Stimulated activated CD8-positive, alpha-beta memory T cell treated with anti-CD3 and anti-CD28 coated beads, Interleukin-4, amount 100 ng/mL, for 1 hour (primary cell): ENCODE data around the gene SEMA3B.

Experiments used
- DNase-seq, 2 donors: peaks; one replicate each; pipeline ENCODE4 v3.0.0-alpha.2; 2020; ENCODE audit warnings: low read depth in 2 of 2, low spot score in 1 of 2

Gene SEMA3B

GRCh38 chr3:50292159-50293078 is 23.5 kb downstream of the SEMA3B start, which contains the start of gene IFRD2:
Gene IFRD2 (minus strand): TSS chr3:50292429. CDS start chr3:50292274, 155 bp downstream.
- DNase-seq: peak; percentile 77 to 91

DNA sequence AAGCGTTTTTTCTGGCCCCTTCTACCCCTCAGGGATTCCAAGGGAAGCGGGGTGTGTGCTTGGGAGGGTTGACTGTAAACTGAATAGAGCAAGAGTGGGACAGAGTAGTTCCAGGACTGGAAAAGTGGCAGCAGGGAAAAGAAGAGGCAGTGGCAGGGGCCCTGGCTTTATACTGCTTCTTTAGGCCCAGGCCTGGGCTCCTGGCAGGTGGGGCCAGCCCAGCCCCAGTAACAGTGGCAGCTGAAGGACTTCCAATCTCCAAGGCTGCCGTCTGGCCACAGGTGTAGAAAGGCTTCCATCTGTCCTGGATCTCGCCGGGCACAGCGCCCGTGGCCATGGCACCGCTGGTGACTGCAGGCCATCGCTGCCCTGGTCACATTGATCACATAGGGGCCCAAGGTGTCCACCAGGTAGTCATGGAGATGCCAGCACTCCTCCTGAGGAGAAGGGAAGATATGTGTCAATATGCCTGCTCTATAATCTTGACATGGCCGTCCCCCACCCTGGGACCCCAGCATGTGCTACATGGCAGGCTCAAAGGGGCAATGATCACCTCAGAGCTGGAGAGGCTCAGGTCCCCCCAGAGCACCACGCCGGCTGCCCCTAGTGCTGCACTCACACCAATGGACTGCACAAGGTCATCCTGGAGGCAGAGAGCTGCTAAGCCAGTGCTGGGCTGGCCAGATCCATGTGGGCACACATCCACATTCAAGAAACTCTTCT is 24.3 kb downstream of the SEMA3B start:
- DNase-seq: no peak

GRCh38 chr3:50294089-50294488 is 25.1 kb downstream of the SEMA3B start:
- no peak for DNase-seq

DNA sequence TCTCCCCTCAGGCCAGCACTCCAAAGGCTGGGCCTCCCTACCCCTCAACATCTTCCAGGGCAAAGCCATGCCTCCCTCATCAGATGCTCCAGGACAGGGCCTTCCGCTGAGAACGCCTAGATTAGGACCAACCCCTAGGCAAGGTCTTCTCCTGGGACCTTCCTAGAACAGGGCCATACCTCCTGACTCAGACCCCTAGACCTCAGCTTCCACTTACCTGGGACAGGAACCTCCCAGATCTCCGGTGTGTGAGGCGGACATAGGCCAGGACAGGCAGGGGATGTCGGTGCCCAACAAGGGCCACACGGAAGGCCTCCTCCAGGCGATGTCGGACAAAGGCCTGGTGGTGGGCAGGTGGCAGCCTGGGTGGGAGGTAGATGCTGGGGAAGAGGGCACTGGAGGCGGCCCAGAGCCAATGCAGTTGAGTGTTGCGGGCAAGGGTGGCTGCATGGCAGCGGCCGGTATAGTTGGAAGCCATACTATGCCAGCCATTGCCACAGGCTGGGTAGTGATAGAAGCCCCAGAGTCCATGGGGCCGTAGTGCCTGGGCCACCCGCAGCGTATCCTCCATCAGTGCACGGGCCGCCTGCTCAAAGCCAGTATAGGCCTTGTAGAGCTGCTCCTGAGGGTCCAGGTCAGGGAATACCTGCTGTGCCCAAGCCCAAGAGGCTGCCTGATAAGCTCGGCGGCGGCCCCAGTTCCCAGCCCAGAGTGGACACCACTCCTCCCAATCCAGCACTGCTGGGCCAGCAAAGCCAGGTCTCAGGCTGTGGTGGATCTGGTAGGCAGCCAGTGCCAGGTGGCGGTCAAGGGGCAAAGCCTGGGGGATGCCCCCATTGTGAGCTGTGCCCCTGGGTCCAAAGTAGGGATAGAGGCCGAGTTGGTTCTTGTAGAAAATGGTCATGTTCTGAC is 25.8 kb downstream of the SEMA3B start:
- no peak for DNase-seq

GRCh38 chr3:50295553-50296431 is 26.8 kb downstream of the SEMA3B start:
- no peak for DNase-seq

GRCh38 chr3:50296721-50297383 is 27.9 kb downstream of the SEMA3B start:
- no peak for DNase-seq

GRCh38 chr3:50297384-50297775 is 28.4 kb downstream of the SEMA3B start:
- no peak for DNase-seq

DNA sequence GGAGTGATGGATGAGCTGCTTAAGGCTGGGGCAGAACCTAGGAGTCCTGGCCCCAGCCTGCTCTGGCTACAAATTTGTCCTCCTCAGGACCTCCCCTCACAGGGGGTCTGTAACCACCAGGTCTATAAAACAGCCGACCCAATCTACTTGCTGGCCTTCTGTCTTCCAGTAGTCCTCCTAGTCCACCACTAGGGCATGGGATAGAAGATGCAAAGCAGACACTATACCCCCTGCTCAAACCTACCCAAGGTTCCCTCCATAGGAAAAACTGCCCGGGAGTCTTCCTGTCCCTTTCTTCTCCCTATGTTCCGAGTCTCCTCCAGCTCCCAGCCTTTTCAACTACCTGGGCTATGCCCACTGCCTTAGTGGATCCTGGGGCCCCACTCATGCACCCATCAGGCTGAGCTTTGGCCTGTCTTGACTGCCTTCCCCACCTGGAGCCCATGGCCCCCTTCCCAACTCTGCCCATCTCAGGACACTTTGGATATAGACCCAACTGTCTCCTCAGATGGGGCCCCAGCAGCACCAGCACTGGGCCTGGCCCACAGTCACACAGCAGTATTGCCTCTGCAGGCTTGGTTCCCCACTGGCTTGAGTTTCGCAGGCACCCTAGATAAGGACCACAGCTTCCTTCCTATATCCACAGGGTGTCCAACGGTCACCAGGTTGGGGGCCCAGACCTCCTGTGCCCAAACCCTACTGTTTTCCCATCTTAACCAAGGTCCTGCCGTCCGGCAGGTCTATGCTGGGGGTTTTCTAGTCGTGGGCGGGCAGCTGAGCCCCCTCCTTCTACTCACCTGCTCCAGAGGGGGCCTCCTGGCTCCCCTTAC is 29.2 kb downstream of the SEMA3B start:
- DNase-seq: no peak

DNA sequence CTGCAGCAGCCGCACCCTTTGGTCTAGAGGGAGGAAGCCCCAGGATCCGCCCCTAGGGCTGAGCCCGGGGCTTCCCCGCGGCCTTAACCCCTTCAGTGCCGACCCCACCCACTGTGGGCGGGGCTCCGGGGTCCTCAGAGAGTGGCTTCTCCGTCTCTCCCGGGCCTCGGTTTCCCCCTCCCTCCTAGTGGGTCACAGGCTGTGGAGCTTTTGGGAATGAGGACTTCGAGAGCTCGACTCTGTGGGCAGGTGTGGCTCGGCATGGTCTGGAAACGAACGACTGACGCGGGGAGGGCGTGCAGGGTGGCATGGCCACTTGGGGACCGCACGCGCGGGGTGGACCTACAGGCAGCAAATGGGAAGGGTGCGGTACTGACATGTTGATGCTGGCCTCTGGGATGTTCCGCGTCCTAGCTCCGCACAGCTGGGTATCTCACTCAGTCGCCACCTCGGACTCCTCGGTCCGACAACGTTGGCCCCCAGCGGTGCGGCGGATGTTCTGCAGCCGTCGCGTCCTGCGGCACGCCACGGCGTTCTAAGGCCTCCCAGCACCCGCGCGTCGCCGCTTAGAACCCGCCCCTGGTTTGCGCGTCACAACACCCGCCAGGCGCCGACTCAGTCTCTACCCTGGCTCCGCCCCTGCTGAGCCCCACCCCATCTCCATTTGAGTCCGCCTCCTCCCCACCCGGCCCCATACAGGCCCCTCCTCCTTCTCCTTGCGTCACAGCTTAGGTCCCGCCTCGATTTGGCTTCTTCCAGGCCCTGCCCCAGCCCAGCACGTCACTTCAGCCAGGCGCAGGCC is 30.1 kb downstream of the SEMA3B start, which contains the start of the genes HYAL3 and NAA80:
TSS of gene HYAL3 (minus strand) at position 570 of the 802 bp plus-strand sequence. CDS start 3,803 bp downstream, outside the sequence.
TSS of gene NAA80 (minus strand) at position 570 of the 802 bp plus-strand sequence. CDS start 1,942 bp downstream, outside the sequence.
- peak; percentile 98 to 99 for DNase-seq

DNA sequence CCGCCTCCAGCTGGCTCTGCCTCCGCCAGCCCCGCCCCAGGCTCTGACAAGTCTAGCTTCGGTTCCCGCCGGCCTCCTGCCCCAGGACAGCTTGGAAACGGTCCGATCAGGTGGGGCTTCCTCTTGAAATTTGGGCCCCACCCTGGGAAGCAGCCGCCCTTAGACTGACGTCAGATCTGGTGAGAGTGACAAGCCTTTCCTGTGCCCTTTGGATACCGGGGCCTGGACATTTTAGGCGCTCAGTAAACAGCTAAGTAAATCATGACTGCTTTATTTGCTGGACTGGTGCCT is 30.6 kb downstream of the SEMA3B start:
- no peak for DNase-seq

- no peak for DNase-seq
These were observed 31.2 kb downstream of the SEMA3B start for GRCh38 chr3:50299929-50300680.

GRCh38 chr3:50300681-50301254 is 31.8 kb downstream of the SEMA3B start:
- no peak for DNase-seq

DNA sequence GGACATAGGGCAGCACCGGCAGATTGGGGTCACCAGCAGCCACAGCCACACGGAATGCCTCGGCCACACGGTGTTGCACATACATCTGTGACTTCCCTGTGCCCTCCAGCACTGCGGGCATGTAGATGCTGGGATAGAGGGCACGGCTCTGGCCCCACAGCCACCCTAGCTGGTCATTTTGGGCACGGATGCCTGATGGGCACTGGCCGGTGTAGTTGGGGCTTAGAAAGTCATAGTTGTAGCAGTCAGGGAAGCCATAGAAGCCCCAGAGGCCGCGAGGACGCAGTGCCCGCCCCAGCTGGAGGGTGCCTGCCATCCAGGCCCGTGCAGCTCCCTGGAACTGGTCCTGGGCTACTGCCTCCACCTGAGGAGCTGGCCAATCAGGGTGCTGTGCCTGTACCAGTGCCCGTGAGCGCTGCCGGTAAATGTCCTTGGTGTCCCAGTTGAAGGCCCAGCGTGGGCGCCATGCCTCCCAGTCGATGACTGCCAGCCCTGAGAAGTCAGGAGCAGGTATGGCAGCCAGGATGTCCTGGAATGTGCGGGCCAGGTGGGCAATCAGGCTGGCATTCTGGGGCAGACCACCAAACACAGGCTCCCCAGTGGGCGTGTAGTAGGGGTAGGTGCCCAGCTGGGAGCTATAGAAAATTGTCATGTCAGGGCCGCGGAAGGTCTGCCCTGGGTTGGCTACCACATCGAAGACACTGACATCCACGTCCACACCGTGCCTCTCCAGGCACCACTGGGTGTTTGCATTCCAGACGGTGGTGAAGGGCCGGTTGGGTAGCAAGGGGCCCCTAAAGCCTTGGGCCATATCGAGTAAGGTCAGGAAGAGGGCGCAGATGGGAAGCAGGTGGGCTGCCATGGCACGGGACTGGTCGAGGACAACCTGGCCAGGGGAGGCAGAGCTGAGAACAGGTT is 33.4 kb downstream of the SEMA3B start:
- no peak for DNase-seq

- no peak for DNase-seq
These were observed 34.3 kb downstream of the SEMA3B start, which contains the start of gene HYAL1 for GRCh38 chr3:50303013-50303815. Gene HYAL1 (minus strand): TSS chr3:50303574. CDS start chr3:50302956, 618 bp downstream.

- no peak for DNase-seq
These were observed 35.7 kb downstream of the SEMA3B start for GRCh38 chr3:50304601-50305000.
